K562 (cell line): ENCODE data around the gene RAD54L. TPM values are rescaled to one million over a fixed set of nuclear protein-coding genes. Genes with fewer than 3 reads are reported as not detected.

Experiments used
- AFF1 ChIP-seq, 2 experiments: fragments of 450-650 bp; IDR thresholded peaks; 2 replicates each; pipeline ENCODE4 v1.6.1; 2018; ENCODE audit warnings: mild to moderate bottlenecking in 2 of 2, low read depth in 1 of 2; ENCODE audit not compliant: partially characterized antibody in 2 of 2
- CXXC5 ChIP-seq: fragments of 250-450 bp; sonication (Bioruptor Pico); IDR thresholded peaks from 2 replicates; pipeline ENCODE4 v1.8.0; 2022; ENCODE audit warnings: inconsistent platforms, mild to moderate bottlenecking, moderate library complexity
- GMEB1 ChIP-seq: fragments of 250-450 bp; sonication (Bioruptor Pico); IDR thresholded peaks from 2 replicates; pipeline ENCODE4 v1.4.0; 2020; ENCODE audit warnings: mild to moderate bottlenecking
- PHTF2 ChIP-seq: fragments of 250-450 bp; sonication (Bioruptor Pico); IDR thresholded peaks from 2 replicates; pipeline ENCODE4 v1.5.0; 2021; ENCODE audit warnings: mild to moderate bottlenecking
- YY1 ChIP-seq, 3 experiments: IDR thresholded peaks; 2 replicates each; pipeline ENCODE4 v1.6.1; 2011; ENCODE audit warnings: low read length in 2 of 3, mild to moderate bottlenecking in 2 of 3, moderate library complexity in 2 of 3, borderline replicate concordance in 1 of 3, control low read depth in 1 of 3, low read depth in 1 of 3; ENCODE audit not compliant: insufficient read depth in 3 of 3, insufficient replicate concordance in 2 of 3, control insufficient read depth in 1 of 3, insufficient read length in 1 of 3; ENCODE audit errors: extremely low read depth in 1 of 3
- ZNF639 ChIP-seq, 2 experiments: fragments of 200-800 bp in 1 of 2; sonication (Bioruptor generic) in 1 of 2; sonication (generic) in 1 of 2; formaldehyde crosslinking in 1 of 2; IDR thresholded peaks in 1 of 2; conservative IDR thresholded peaks in 1 of 2; 2 replicates each; pipeline versions ENCODE4 v1.5.0 to v1.6.1; 2016 to 2020; ENCODE audit warnings: missing compliant biosample characterization in 1 of 2, missing genetic modification characterization in 1 of 2, missing genetic modification reagents in 1 of 2
- polyA plus RNA-seq, 8 experiments: library from polyadenylated mRNA; depleted of rRNA in 4 of 8; stranded (reverse) in 5 of 8; unstranded in 3 of 8; fragments of >200 nt; fragmentation: Nextera tagmentation in 2 of 8; fragmentation: Illumina TruSeq in 1 of 8; extraction: Ambion mirVana in 2 of 8; extraction: Trizol in 1 of 8; gene quantifications; 2 replicates each; pipeline versions ENCODE4 v1.2.1 to v1.2.3, GENCODE V29; 2011 to 2014; ENCODE audit warnings: inconsistent platforms in 1 of 8, missing spikeins in 1 of 8
- total RNA-seq, 7 experiments: library from RNA; depleted of rRNA in 6 of 7; stranded (reverse); fragments of >200 nt in 6 of 7; fragmentation: Illumina TruSeq in 2 of 7; extraction: Trizol in 2 of 7; gene quantifications; 2 replicates each; pipeline versions ENCODE4 v1.2.1 to v1.2.3, GENCODE V29; 2011 to 2021; ENCODE audit warnings: low replicate concordance in 1 of 7

The RAD54L gene
- total and polyA plus RNA-seq, 9 of the 15 experiments (the other 6 are each of a cell fraction or from before 2014, with no cell fraction given): 17.9 to 92.3 (median 37.5) TPM

DNA sequence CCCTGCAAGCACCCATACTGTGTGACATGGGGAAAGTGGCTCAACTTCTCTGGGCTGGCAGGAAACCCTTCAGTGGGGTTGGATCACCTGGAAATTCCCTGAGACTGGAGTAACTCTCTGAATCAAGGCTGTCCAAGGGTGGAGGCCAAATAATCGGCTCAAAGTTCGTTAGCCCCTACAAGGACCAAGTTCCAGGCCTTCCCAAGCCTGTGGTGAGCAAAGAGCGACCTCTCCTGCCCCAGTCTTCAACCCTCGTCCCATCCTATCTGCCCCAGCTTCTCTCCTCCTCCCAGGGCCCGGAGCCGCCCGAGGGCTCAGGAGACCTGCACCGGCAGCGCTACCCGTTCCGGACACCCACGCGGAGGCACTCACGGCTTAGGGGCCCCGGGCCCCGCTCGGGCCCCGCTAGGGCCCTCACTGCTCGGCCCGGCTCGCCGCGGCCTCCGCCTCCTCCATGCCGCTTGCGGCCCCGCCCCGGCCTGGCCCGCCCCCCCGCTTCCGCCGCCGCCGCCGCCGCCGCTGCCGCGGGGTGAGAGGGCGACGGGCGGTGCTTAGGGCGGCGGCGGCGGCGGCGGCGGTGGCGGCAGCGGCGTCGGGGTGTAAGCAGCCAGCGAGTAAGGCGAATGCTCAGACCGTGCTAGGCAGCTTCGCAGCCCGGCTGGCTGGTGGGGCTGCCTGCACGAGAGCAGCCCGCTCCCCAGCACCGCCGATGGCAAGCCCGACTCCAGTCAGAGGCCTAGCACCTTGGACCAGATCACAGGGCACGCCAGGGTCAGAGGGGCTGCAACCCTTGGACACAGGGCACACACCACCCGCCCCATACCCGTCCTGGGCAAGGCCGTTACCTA, 49.4 kb upstream of the RAD54L start, which contains the start of gene POMGNT1 (continued):
- peak in 1 of 2 experiments; percentile 29 for TF ChIP-seq AFF1 (IDR thresholded peaks at IDR 0.05; ENCODE audit: low read depth in 1 of 2, partially characterized antibody in 2 of 2)
- peak in 2 of 3 experiments; percentile 75 to 82 for TF ChIP-seq YY1 (IDR thresholded peaks at IDR 0.05; ENCODE audit: borderline replicate concordance in 1 of 3, control insufficient read depth in 1 of 3, extremely low read depth in 1 of 3, insufficient read depth in 3 of 3, insufficient read length in 1 of 3, insufficient replicate concordance in 2 of 3, low read depth in 1 of 3, low read length in 2 of 3)
- peak; percentile 71 for TF ChIP-seq CXXC5
- TF ChIP-seq ZNF639 (CRISPR knock-in tag; conservative IDR thresholded peaks at IDR 0.05 in 1 of 2, IDR thresholded peaks at IDR 0.05 in 1 of 2): peak in 1 of 2 experiments; percentile 93; a peak in 2 of 4 replicates
- TF ChIP-seq GMEB1 (CRISPR knock-in tag): 0 out of 2 replicates have a peak, but pooled peaks have one; percentile 19
- no peak for TF ChIP-seq PHTF2
